GM12878 (cell line): ENCODE results near the gene PTMA. TPM values are rescaled to one million over a fixed set of nuclear protein-coding genes. Genes with fewer than 3 reads are reported as not detected.

ENCODE experiments used
- ATAC-seq: fragments of 200-7000 bp; cut with Tn5 transposase; 3 replicates; pipeline ENCODE4 v1.9.1; 2020; ENCODE audit warnings: mild to moderate bottlenecking, moderate library complexity
- BruUV-seq: library from RNA; stranded (reverse); fragments of 400-500 nt; replicated peaks from 2 replicates; lab custom pipeline; 2021; lab: Mats Ljungman, UMichigan
- CTCF ChIA-PET: fragments of 300-600 bp; sonication (Branson Sonifier 250); formaldehyde crosslinking; extraction: SDS; loops from one replicate; lab custom pipeline; 2021; ENCODE audit warnings: inconsistent platforms; lab: Yijun Ruan, JAX
- POLR2A ChIA-PET: fragments of 350-600 bp; formaldehyde crosslinking; extraction: SDS; loops from one replicate; lab custom pipeline; 2021; ENCODE audit warnings: inconsistent platforms; lab: Charles Lee
- RAD21 ChIA-PET: fragments of 300-600 bp; sonication (Branson Sonifier 250); formaldehyde crosslinking; loops from one replicate; lab custom pipeline; 2023; ENCODE audit warnings: antibody characterized with exemption; ENCODE audit not compliant: unreplicated experiment; lab: Charles Lee
- SMC1A ChIA-PET: fragments of 300-600 bp; sonication (Branson Sonifier 250); formaldehyde crosslinking; loops from one replicate; lab custom pipeline; 2023; ENCODE audit not compliant: unreplicated experiment, uncharacterized antibody; lab: Charles Lee
- DNase-seq: peaks from one replicate; pipeline ENCODE4 v3.0.0-alpha.2; 2011; ENCODE audit warnings: low read depth, low spot score
- FAIRE-seq: peaks from 3 replicates; lab custom pipeline; 2011; peaks lifted over from hg19 to GRCh38; lab: Jason Lieb, UNC
- H2AFZ ChIP-seq: 2 replicates; pipeline ENCODE4 v1.6.0; 2011; ENCODE audit warnings: low read depth, low read length, control low read depth; ENCODE audit not compliant: control insufficient read depth
- H3K27ac ChIP-seq: 2 replicates; pipeline ENCODE4 v1.5.1; 2011; ENCODE audit warnings: control low read depth; ENCODE audit not compliant: control insufficient read depth, insufficient read depth
- H3K27me3 ChIP-seq, 2 experiments: replicated peaks in 1 of 2; 2 replicates each; pipeline versions ENCODE4 v1.6.0 to v1.6.1; 2011; ENCODE audit warnings: low read length in 1 of 2; ENCODE audit not compliant: control insufficient read depth in 2 of 2, insufficient read depth in 2 of 2
- H3K36me3 ChIP-seq, 2 experiments: 2 replicates each; pipeline ENCODE4 v1.5.1; 2011; ENCODE audit warnings: low read length in 1 of 2; ENCODE audit not compliant: control insufficient read depth in 2 of 2, insufficient read depth in 2 of 2
- H3K4me1 ChIP-seq: 2 replicates; pipeline ENCODE4 v1.6.1; 2011; ENCODE audit warnings: mild to moderate bottlenecking, low read length, moderate library complexity, mixed read lengths; ENCODE audit not compliant: control insufficient read depth, insufficient read depth
- H3K4me2 ChIP-seq: 2 replicates; pipeline ENCODE4 v1.6.0; 2011; ENCODE audit warnings: control low read depth; ENCODE audit not compliant: control insufficient read depth, insufficient read depth
- H3K4me3 ChIP-seq: fragments of 200-600 bp; sonication (generic); 2 replicates; pipeline ENCODE4 v1.5.1; 2016
- H3K79me2 ChIP-seq: 2 replicates; pipeline ENCODE4 v1.6.0; 2011; ENCODE audit warnings: low read length; ENCODE audit not compliant: control insufficient read depth, insufficient read depth
- H3K9ac ChIP-seq: 2 replicates; pipeline ENCODE4 v1.8.0; 2011; ENCODE audit warnings: low read length, control low read depth, mixed read lengths; ENCODE audit not compliant: control insufficient read depth, insufficient read depth
- H3K9me3 ChIP-seq: replicated peaks from 3 replicates; pipeline ENCODE4 v1.5.1; 2011; ENCODE audit warnings: mild to moderate bottlenecking, low read length; ENCODE audit not compliant: control insufficient read depth, insufficient read depth
- H4K20me1 ChIP-seq: 2 replicates; pipeline ENCODE4 v1.6.0; 2011; ENCODE audit not compliant: control insufficient read depth, insufficient read depth
- BHLHE40 ChIP-seq, 2 experiments: fragments of 450-650 bp in 1 of 2; IDR thresholded peaks; 2 replicates each; pipeline ENCODE4 v1.6.1; 2011 to 2017; ENCODE audit warnings: low read depth in 2 of 2, borderline replicate concordance in 1 of 2, improper control_type of control experiment in 1 of 2, low read length in 1 of 2, mild to moderate bottlenecking in 1 of 2
- DPF2 ChIP-seq: fragments of 450-650 bp; IDR thresholded peaks from 2 replicates; pipeline ENCODE4 v1.6.1; 2017; ENCODE audit warnings: mild to moderate bottlenecking
- ESRRA ChIP-seq: IDR thresholded peaks from 2 replicates; pipeline ENCODE4 v1.6.1; 2012; ENCODE audit warnings: mild to moderate bottlenecking, low read length, improper control_type of control experiment
- MTA2 ChIP-seq: fragments of 450-650 bp; IDR thresholded peaks from 2 replicates; pipeline ENCODE4 v1.6.1; 2016; ENCODE audit warnings: low read depth, mild to moderate bottlenecking, moderate library complexity
- NBN ChIP-seq: fragments of 450-650 bp; IDR thresholded peaks from 2 replicates; pipeline ENCODE4 v1.6.1; 2016
- SMARCA5 ChIP-seq: fragments of 450-650 bp; IDR thresholded peaks from 2 replicates; pipeline ENCODE4 v1.6.1; 2017; ENCODE audit warnings: mild to moderate bottlenecking
- SRF ChIP-seq, 2 experiments: IDR thresholded peaks; 2 replicates each; pipeline ENCODE4 v1.6.1; 2011; ENCODE audit warnings: low read depth in 2 of 2, low read length in 2 of 2, mild to moderate bottlenecking in 1 of 2, moderate library complexity in 1 of 2
- ZNF217 ChIP-seq: fragments of 450-650 bp; IDR thresholded peaks from 2 replicates; pipeline ENCODE4 v1.6.1; 2017; ENCODE audit warnings: antibody characterized with exemption, mild to moderate bottlenecking
- ZNF24 ChIP-seq: fragments of 450-650 bp; IDR thresholded peaks from 2 replicates; pipeline ENCODE4 v1.6.1; 2017; ENCODE audit warnings: antibody characterized with exemption, mild to moderate bottlenecking
- WGBS: methylation state at CpG from one replicate; pipeline ENCODE4 v1.1.6; 2016; ENCODE audit warnings: low lambda C conversion rate; ENCODE audit not compliant: insufficient replicate concordance, insufficient coverage; ENCODE audit errors: missing lambda C conversion rate; 5-methylcytosine and 5-hydroxymethylcytosine counted together
- in situ Hi-C: fragments of 300-500 bp; cut with MboI; formaldehyde crosslinking; loops from 9 replicates; pipeline ENCODE4 v1.14.3; 2018; ENCODE audit warnings: mixed read lengths
- intact Hi-C: fragments of 100-400 bp; cut with micrococcal nuclease; formaldehyde crosslinking; loops from one replicate; pipeline ENCODE4 v1.14.2; 2022; ENCODE audit not compliant: unreplicated experiment
- polyA plus RNA-seq, 11 experiments: library from polyadenylated mRNA; depleted of rRNA in 4 of 11; unstranded in 6 of 11; stranded (reverse) in 5 of 11; fragments of >200 nt; fragmentation: Nextera tagmentation in 4 of 11; fragmentation: Illumina TruSeq in 1 of 11; extraction: Ambion mirVana in 4 of 11; extraction: Trizol in 1 of 11; gene quantifications; 1 replicate in 1 of 11; 2 replicates in 10 of 11; pipeline versions ENCODE4 v1.2.1 to v1.2.3, GENCODE V29; 2011 to 2016; ENCODE audit warnings: inconsistent platforms in 2 of 11, missing spikeins in 2 of 11, low read depth in 1 of 11
- total RNA-seq, 4 experiments: library from RNA; depleted of rRNA in 3 of 4; stranded (reverse); fragments of >200 nt in 3 of 4; fragmentation: Illumina TruSeq in 1 of 4; extraction: Trizol in 1 of 4; gene quantifications; 2 replicates each; pipeline versions ENCODE4 v1.2.1 to v1.2.3, GENCODE V29; 2013 to 2021
- TF ChIP-seq, protein P1 (sequence below): fragments of 450-650 bp; IDR thresholded peaks from 2 replicates; pipeline ENCODE4 v1.6.1; 2014; ENCODE audit warnings: mild to moderate bottlenecking
- TF ChIP-seq, protein P2 (sequence below): fragments of 450-650 bp; IDR thresholded peaks from 2 replicates; pipeline ENCODE4 v1.6.1; 2017; ENCODE audit warnings: mild to moderate bottlenecking
- TF ChIP-seq, protein P3 (sequence below): fragments of 150-350 bp; IDR thresholded peaks from 2 replicates; pipeline ENCODE4 v1.6.1; 2016; ENCODE audit warnings: low read depth, low read length
- TF ChIP-seq, protein P4 (sequence below): fragments of 450-650 bp; IDR thresholded peaks from 2 replicates; pipeline ENCODE4 v1.6.1; 2016; ENCODE audit warnings: mild to moderate bottlenecking

PTMA gene
- total and polyA plus RNA-seq, 10 of the 15 experiments (the other 5 are each of a cell fraction or from before 2014, with no cell fraction given), result 1,144 to 5,018 (median 3,464) TPM

DNA sequence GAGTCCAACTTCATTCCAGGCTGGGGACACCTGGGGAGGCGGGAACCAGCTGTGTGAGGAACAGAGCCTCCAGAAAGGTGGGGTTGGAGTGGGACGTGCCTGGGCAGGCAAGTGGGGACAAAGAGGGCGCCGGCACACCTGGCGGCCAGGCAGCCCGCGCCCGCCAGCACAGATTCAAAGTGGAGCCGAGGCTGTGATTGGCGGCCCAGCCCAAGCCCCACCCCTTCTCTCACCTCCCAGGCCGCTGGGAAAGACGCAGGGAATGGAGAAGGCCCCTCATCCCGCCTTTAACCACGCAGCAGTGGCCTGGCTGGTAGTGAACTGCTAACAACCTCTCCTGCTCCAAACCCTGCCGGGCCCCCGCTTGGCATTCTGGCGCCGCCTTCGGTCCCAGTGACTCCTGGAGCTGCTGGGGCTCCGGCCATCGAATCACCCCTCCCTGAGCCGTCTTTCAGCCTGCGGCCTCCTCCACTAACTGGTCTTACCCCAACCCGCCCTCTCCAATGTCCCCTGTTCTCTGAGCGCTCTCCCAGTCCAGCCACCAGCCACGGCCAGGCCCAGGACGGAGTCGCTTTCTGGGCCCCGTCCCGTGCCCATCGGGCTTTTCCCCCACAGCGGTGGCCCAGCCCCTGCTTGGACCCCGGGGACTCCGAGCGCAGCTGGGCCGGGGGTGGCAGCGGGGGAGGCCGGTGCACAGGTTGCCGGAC lies 27.9 kb upstream of the PTMA start:
- 1% methylated on average over 28 of the region's 39 CpGs for whole genome bisulfite sequencing
- no peak for FAIRE-seq
- H3K4me2 ChIP-seq, result peak overlapping the region; percentile 99
- H3K27ac ChIP-seq, result peak overlapping the region; percentile 99
- no peaks in the 10 kb centered on the region for H3K27me3 ChIP-seq
- H3K9me3 ChIP-seq, result no peaks in the 10 kb centered on the region; the same call in 2 of the 3 replicates
- in situ Hi-C loops, result no loop called here
- H3K4me3 ChIP-seq, result peak overlapping the region; percentile 87
- peaks cover 4% of the 10 kb centered on the region for H3K79me2 ChIP-seq
- no peaks in the 10 kb centered on the region for H4K20me1 ChIP-seq
- CTCF ChIA-PET, result interaction anchor here (1.0 to 22.2 kb wide), 7 partner anchors 23 to 72 kb away, joined by 3 to 811 read pairs (median 9); no protein-coding TSS in a partner anchor
- H2AFZ ChIP-seq, result peak overlapping the region; percentile 71
- SMC1A ChIA-PET, result interaction anchor here (0.7 to 10.0 kb wide), 3 partner anchors 15 to 74 kb away, joined by 3 to 343 read pairs (median 3); partner anchors contain the start of gene PTMA
- H3K9ac ChIP-seq, result peak overlapping the region; percentile 93
- H3K36me3 ChIP-seq, result no peaks in the 10 kb centered on the region
- POLR2A ChIA-PET, result interaction anchor here (0.6 to 2.5 kb wide), 7 partner anchors 8 to 216 kb away, joined by 3 to 11 read pairs (median 6); partner anchors contain the start of gene NCL
- no peak for DNase-seq
- BruUV-seq, result TSS peak; percentile 86
- peak; percentile 15 for ATAC-seq
- peaks cover 30% of the 10 kb centered on the region for H3K4me1 ChIP-seq
- RAD21 ChIA-PET, result interaction anchor here (1.0 to 24.6 kb wide), 3 partner anchors 27 to 68 kb away, joined by 6 to 463 read pairs (median 10); partner anchors contain the start of gene PTMA
- intact Hi-C loops, result no loop called here
- TF ChIP-seq ESRRA (no peak), SRF (IDR thresholded peaks at IDR 0.05; ENCODE audit: low read depth in 2 of 2, low read length in 2 of 2) (0 out of 4 replicates have a peak, but pooled peaks of 1 of the 2 experiments have one; percentile 5), DPF2 (0 out of 2 replicates have a peak, but pooled peaks have one; percentile 46), SMARCA5 (peak; percentile 65; the same call in 1 of the 2 replicates), MTA2 (no peak), BHLHE40 (IDR thresholded peaks at IDR 0.05; ENCODE audit: borderline replicate concordance in 1 of 2, low read depth in 2 of 2, low read length in 1 of 2) (peak in 1 of 2 experiments; percentile 31; a peak in 1 of 4 replicates), NBN (0 out of 2 replicates have a peak, but pooled peaks have one; percentile 38), ZNF24 (no peak), ZNF217 (no peak)
- TF ChIP-seq, protein P1, sequence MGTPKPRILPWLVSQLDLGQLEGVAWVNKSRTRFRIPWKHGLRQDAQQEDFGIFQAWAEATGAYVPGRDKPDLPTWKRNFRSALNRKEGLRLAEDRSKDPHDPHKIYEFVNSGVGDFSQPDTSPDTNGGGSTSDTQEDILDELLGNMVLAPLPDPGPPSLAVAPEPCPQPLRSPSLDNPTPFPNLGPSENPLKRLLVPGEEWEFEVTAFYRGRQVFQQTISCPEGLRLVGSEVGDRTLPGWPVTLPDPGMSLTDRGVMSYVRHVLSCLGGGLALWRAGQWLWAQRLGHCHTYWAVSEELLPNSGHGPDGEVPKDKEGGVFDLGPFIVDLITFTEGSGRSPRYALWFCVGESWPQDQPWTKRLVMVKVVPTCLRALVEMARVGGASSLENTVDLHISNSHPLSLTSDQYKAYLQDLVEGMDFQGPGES, result no peak
- TF ChIP-seq, protein P2, sequence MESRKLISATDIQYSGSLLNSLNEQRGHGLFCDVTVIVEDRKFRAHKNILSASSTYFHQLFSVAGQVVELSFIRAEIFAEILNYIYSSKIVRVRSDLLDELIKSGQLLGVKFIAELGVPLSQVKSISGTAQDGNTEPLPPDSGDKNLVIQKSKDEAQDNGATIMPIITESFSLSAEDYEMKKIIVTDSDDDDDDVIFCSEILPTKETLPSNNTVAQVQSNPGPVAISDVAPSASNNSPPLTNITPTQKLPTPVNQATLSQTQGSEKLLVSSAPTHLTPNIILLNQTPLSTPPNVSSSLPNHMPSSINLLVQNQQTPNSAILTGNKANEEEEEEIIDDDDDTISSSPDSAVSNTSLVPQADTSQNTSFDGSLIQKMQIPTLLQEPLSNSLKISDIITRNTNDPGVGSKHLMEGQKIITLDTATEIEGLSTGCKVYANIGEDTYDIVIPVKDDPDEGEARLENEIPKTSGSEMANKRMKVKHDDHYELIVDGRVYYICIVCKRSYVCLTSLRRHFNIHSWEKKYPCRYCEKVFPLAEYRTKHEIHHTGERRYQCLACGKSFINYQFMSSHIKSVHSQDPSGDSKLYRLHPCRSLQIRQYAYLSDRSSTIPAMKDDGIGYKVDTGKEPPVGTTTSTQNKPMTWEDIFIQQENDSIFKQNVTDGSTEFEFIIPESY, result peak; percentile 54; the same call in 1 of the 2 replicates
- TF ChIP-seq, protein P3, sequence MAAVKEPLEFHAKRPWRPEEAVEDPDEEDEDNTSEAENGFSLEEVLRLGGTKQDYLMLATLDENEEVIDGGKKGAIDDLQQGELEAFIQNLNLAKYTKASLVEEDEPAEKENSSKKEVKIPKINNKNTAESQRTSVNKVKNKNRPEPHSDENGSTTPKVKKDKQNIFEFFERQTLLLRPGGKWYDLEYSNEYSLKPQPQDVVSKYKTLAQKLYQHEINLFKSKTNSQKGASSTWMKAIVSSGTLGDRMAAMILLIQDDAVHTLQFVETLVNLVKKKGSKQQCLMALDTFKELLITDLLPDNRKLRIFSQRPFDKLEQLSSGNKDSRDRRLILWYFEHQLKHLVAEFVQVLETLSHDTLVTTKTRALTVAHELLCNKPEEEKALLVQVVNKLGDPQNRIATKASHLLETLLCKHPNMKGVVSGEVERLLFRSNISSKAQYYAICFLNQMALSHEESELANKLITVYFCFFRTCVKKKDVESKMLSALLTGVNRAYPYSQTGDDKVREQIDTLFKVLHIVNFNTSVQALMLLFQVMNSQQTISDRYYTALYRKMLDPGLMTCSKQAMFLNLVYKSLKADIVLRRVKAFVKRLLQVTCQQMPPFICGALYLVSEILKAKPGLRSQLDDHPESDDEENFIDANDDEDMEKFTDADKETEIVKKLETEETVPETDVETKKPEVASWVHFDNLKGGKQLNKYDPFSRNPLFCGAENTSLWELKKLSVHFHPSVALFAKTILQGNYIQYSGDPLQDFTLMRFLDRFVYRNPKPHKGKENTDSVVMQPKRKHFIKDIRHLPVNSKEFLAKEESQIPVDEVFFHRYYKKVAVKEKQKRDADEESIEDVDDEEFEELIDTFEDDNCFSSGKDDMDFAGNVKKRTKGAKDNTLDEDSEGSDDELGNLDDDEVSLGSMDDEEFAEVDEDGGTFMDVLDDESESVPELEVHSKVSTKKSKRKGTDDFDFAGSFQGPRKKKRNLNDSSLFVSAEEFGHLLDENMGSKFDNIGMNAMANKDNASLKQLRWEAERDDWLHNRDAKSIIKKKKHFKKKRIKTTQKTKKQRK, result 0 out of 2 replicates have a peak, but pooled peaks have one; percentile 20
- TF ChIP-seq, protein P4, sequence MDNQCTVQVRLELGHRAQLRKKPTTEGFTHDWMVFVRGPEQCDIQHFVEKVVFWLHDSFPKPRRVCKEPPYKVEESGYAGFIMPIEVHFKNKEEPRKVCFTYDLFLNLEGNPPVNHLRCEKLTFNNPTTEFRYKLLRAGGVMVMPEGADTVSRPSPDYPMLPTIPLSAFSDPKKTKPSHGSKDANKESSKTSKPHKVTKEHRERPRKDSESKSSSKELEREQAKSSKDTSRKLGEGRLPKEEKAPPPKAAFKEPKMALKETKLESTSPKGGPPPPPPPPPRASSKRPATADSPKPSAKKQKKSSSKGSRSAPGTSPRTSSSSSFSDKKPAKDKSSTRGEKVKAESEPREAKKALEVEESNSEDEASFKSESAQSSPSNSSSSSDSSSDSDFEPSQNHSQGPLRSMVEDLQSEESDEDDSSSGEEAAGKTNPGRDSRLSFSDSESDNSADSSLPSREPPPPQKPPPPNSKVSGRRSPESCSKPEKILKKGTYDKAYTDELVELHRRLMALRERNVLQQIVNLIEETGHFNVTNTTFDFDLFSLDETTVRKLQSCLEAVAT, result peak; percentile 69
